WI38 (cell line): ENCODE data around the gene SFSWAP.

Experiments used
- H3K4me3 ChIP-seq: 2 replicates; pipeline ENCODE4 v1.5.1; 2011; ENCODE audit warnings: low read depth, mild to moderate bottlenecking, control low read depth, low read length
- CTCF ChIP-seq: IDR thresholded peaks from 2 replicates; pipeline ENCODE4 v1.5.1; 2012; ENCODE audit warnings: low read depth, mild to moderate bottlenecking, control low read depth, low read length

Gene SFSWAP

GRCh38 chr12:131688131-131688844 is 22.6 kb upstream of the SFSWAP start:
- H3K4me3 ChIP-seq, result no peak overlapping the region
- no peak for TF ChIP-seq CTCF

DNA sequence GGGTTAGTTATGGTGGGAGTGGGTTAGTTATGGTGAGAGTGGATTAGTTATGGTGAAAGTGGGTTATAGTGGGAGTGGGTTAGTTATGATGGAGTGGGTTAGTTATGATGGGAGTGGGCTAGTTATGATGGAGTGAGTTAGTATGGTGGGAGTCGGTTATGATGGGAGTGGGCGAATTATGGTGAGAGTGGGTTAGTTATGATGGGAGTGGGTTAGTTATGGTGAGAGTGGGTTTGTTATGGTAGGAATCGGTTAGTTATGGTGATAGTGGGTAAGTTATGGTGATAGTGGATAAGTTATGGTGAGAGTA is 22.1 kb upstream of the SFSWAP start:
- no peak overlapping the region for H3K4me3 ChIP-seq
- no peak for TF ChIP-seq CTCF

DNA sequence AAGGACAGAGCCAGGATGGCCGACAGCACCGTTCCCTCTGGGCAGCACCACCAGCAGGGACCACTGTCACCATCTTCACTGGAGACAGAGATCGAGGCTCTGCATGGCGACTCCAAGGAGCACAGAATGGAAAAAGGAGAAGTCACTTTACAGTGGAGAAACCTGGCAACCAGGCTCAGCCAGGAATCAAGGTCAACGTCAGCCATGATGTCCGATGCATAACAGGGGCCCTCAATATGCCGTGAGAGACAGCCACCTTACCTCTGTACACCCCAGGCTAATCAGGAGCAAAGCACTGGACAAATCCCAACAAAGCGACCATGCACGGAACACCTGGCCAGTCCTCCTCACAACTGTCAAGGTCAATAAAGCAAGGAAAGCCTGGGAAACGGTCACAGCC is 20.6 kb upstream of the SFSWAP start:
- no peak for TF ChIP-seq CTCF

DNA sequence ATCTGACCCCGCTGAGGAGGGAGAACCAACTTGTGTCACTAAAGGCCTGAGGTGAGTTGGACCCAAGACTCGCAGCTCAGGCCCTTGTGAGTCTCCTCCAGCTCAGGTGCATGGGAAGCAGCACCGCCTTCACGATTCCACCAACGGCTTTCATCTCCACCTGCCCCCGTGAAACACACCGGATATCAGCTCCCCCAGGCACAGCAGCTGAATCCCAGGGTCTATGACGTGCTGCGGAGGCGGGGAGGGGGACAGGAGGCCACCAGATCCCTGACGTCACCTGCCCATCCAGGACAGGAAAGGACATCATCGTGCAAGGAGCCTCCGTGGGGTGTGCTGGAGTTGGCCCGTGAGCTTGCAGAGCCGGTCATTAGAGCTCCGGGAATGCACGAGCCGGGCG is 18.5 kb upstream of the SFSWAP start:
- no peak overlapping the region for H3K4me3 ChIP-seq
- no peak for TF ChIP-seq CTCF

More for the DNA sequence above, 20.6 kb upstream of the SFSWAP start:
- no peak overlapping the region for H3K4me3 ChIP-seq

DNA sequence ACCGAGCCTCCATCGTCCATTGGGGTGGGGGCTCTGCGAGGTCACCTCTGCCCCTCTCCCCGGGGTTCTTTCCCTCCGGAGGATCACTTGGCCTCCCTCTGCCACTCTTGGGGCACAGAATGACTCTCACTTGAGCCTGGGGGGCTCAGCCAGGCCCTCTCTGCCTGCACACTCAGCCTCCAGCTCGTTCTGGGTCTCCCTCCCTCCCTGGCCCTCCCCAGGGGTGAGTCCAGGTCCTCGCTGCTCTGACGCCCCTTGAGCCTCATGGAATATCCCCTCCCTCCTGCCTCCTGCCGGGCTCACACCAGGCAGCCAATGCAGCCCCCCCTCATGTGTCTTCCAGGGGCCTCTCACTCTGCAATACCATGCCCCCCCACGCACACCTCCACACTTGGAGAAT is 17.7 kb upstream of the SFSWAP start:
- H3K4me3 ChIP-seq, result no peak overlapping the region
- TF ChIP-seq CTCF, result no peak

DNA sequence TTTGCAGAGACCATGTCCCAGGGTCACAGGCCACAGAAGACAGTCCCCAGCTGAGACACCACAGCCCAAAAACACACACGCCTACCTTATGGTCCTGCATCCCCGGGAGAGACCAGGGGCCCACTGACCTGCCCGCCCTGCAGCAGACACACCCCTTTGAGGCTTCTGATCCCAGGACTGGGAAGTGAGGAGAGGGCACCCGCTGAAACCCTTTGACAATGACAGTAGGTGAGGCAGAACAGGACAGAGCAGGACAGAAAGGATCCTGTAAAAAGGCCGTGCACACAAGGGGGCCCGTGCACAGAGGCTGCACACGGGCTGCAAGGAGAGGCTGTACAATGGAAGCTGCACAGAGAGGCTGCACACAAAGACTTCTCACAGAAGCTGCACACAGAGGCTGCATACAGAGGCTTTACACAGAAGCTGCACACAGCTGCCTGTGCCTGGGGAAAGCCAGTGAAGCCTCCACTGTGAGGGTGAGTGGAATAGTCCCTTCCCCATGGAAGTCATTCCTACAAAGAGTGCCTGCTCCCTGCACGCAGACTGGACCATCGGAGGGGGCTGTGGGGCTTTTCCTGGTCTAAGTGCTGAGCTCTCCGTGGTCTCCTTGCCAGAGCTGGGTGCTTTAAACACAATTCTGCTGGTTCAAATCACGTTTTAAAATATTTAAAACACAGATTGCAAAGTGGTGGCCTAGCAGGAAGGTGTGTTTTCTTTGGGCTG is 16.6 kb upstream of the SFSWAP start:
- no peak for TF ChIP-seq CTCF
- no peak overlapping the region for H3K4me3 ChIP-seq

- TF ChIP-seq CTCF, result no peak
These were observed 14.9 kb upstream of the SFSWAP start for GRCh38 chr12:131695968-131696367.

More at GRCh38 chr12:131695968-131696367, 14.9 kb upstream of the SFSWAP start:
- no peak overlapping the region for H3K4me3 ChIP-seq
